H9 (cell line): ENCODE data around the gene C1orf198. TPM values are rescaled to one million over a fixed set of nuclear protein-coding genes. Genes with fewer than 3 reads are reported as not detected.

Experiments used
- DNase-seq: peaks from one replicate; pipeline ENCODE4 v3.0.0-alpha.2; 2017
- H2AFZ ChIP-seq: one replicate; pipeline ENCODE4 v1.6.1; 2013; ENCODE audit warnings: mild to moderate bottlenecking, low read length, control low read depth, moderate library complexity
- H2AK5ac ChIP-seq: 2 replicates; pipeline ENCODE4 v1.6.1; 2013; ENCODE audit warnings: low read length, control low read depth, mixed read lengths; ENCODE audit not compliant: insufficient read length
- H2BK120ac ChIP-seq: one replicate; pipeline ENCODE4 v1.6.1; 2013; ENCODE audit warnings: low read depth, mild to moderate bottlenecking, low read length, control low read depth, inconsistent platforms; ENCODE audit not compliant: poor library complexity, severe bottlenecking
- H2BK12ac ChIP-seq: 2 replicates; pipeline ENCODE4 v1.6.1; 2013; ENCODE audit warnings: low read length, control low read depth, mixed read lengths, low read depth; ENCODE audit not compliant: insufficient read length
- H2BK15ac ChIP-seq: 2 replicates; pipeline ENCODE4 v1.6.1; 2013; ENCODE audit warnings: low read depth, low read length, control low read depth
- H2BK20ac ChIP-seq: one replicate; pipeline ENCODE4 v1.6.1; 2013; ENCODE audit warnings: low read depth, mild to moderate bottlenecking, low read length, control low read depth, inconsistent platforms; ENCODE audit not compliant: poor library complexity, severe bottlenecking
- H2BK5ac ChIP-seq: 2 replicates; pipeline ENCODE4 v1.6.1; 2013; ENCODE audit warnings: low read length, control low read depth, mixed read lengths; ENCODE audit not compliant: insufficient read length
- H3K14ac ChIP-seq: 2 replicates; pipeline ENCODE4 v1.6.1; 2013; ENCODE audit warnings: low read length, control low read depth; ENCODE audit not compliant: insufficient read depth
- H3K18ac ChIP-seq: 2 replicates; pipeline ENCODE4 v1.6.1; 2013; ENCODE audit warnings: low read depth, mild to moderate bottlenecking, mixed read lengths, low read length, control low read depth; ENCODE audit not compliant: insufficient read length
- H3K23ac ChIP-seq: 2 replicates; pipeline ENCODE4 v1.6.1; 2013; ENCODE audit warnings: low read length, control low read depth, mixed read lengths, low read depth; ENCODE audit not compliant: insufficient read length
- H3K23me2 ChIP-seq: 2 replicates; pipeline ENCODE4 v1.6.1; 2013; ENCODE audit warnings: low read depth, mild to moderate bottlenecking, mixed read lengths, low read length, control low read depth; ENCODE audit not compliant: insufficient read length, poor library complexity, severe bottlenecking
- H3K27ac ChIP-seq: 2 replicates; pipeline ENCODE4 v1.5.1; 2013; ENCODE audit warnings: low read length, control low read depth, mixed read lengths, low read depth; ENCODE audit not compliant: insufficient read length
- H3K27me3 ChIP-seq: 2 replicates; pipeline ENCODE4 v1.6.1; 2013; ENCODE audit warnings: low read length, control low read depth, inconsistent platforms; ENCODE audit not compliant: insufficient read depth
- H3K4ac ChIP-seq: 2 replicates; pipeline ENCODE4 v1.6.1; 2013; ENCODE audit warnings: low read depth, mild to moderate bottlenecking, control low read depth, inconsistent platforms, low read length, moderate library complexity
- H3K4me1 ChIP-seq: 2 replicates; pipeline ENCODE4 v1.6.1; 2013; ENCODE audit warnings: low read length, control low read depth, inconsistent platforms; ENCODE audit not compliant: insufficient read depth
- H3K4me2 ChIP-seq: 2 replicates; pipeline ENCODE4 v1.6.1; 2013; ENCODE audit warnings: low read length, control low read depth, mixed read lengths; ENCODE audit not compliant: insufficient read length, insufficient read depth
- H3K56ac ChIP-seq: 2 replicates; pipeline ENCODE4 v1.6.1; 2013; ENCODE audit warnings: low read depth, mild to moderate bottlenecking, mixed read lengths, low read length, control low read depth; ENCODE audit not compliant: insufficient read length
- H3K79me1 ChIP-seq: 2 replicates; pipeline ENCODE4 v1.6.1; 2013; ENCODE audit warnings: low read depth, mild to moderate bottlenecking, moderate library complexity, low read length, control low read depth, inconsistent platforms; ENCODE audit not compliant: insufficient read depth, poor library complexity, severe bottlenecking
- H3K79me2 ChIP-seq: 2 replicates; pipeline ENCODE4 v1.6.1; 2013; ENCODE audit warnings: low read length, control low read depth, inconsistent platforms; ENCODE audit not compliant: insufficient read depth
- H3K9ac ChIP-seq: 2 replicates; pipeline ENCODE4 v1.6.1; 2013; ENCODE audit warnings: low read length, control low read depth, mixed read lengths; ENCODE audit not compliant: insufficient read length; ENCODE audit errors: extremely low read depth
- H3K9me3 ChIP-seq: one replicate; pipeline ENCODE4 v1.6.1; 2013; ENCODE audit warnings: low read depth, low read length, inconsistent platforms; ENCODE audit not compliant: control insufficient read depth
- H3T11ph ChIP-seq: one replicate; pipeline ENCODE4 v1.6.1; 2013; ENCODE audit warnings: mild to moderate bottlenecking, low read length, control low read depth, inconsistent platforms
- H4K20me1 ChIP-seq: one replicate; pipeline ENCODE4 v1.6.1; 2013; ENCODE audit not compliant: control insufficient read depth, insufficient read length, insufficient read depth
- H4K5ac ChIP-seq: 2 replicates; pipeline ENCODE4 v1.6.1; 2013; ENCODE audit warnings: low read depth, mild to moderate bottlenecking, mixed read lengths, low read length, control low read depth; ENCODE audit not compliant: insufficient read length
- H4K8ac ChIP-seq: replicated peaks from 2 replicates; pipeline ENCODE4 v1.6.1; 2013; ENCODE audit warnings: low read length, control low read depth, mixed read lengths, low read depth; ENCODE audit not compliant: insufficient read length
- H4K91ac ChIP-seq: 2 replicates; pipeline ENCODE4 v1.6.1; 2013; ENCODE audit warnings: low read depth, mild to moderate bottlenecking, moderate library complexity, mixed read lengths, low read length, control low read depth; ENCODE audit not compliant: insufficient read length
- H3K27ac Mint-ChIP-seq, 3 experiments: 2 replicates in 2 of 3; 3 replicates in 1 of 3; pipeline ENCODE4 v1.8.0; 2020 to 2021; ENCODE audit warnings: mixed read lengths in 3 of 3, mild to moderate bottlenecking in 1 of 3, moderate library complexity in 1 of 3
- H3K27me3 Mint-ChIP-seq: 2 replicates; pipeline ENCODE4 v1.8.0; 2021; ENCODE audit warnings: low read depth, mild to moderate bottlenecking, moderate library complexity, mixed read lengths
- H3K36me3 Mint-ChIP-seq, 3 experiments: 2 replicates in 2 of 3; 3 replicates in 1 of 3; pipeline ENCODE4 v1.8.0; 2020 to 2021; ENCODE audit warnings: low read depth in 3 of 3, mixed read lengths in 3 of 3; ENCODE audit not compliant: insufficient read depth in 1 of 3
- H3K4me1 Mint-ChIP-seq, 2 experiments: 2 replicates each; pipeline ENCODE4 v1.8.0; 2020; ENCODE audit warnings: mixed read lengths in 2 of 2
- H3K4me3 Mint-ChIP-seq, 2 experiments: 2 replicates in 1 of 2; 3 replicates in 1 of 2; pipeline ENCODE4 v1.8.0; 2020 to 2021; ENCODE audit warnings: mild to moderate bottlenecking in 2 of 2, mixed read lengths in 2 of 2, moderate library complexity in 1 of 2
- H3K9me3 Mint-ChIP-seq, 2 experiments: 2 replicates in 1 of 2; 3 replicates in 1 of 2; pipeline ENCODE4 v1.8.0; 2020; ENCODE audit warnings: mild to moderate bottlenecking in 2 of 2, mixed read lengths in 2 of 2, moderate library complexity in 1 of 2
- WGBS: extraction: QIAGEN DNeasy Blood & Tissue Kit; methylation state at CpG from one replicate; pipeline ENCODE4 v1.1.7; 2013; ENCODE audit warnings: missing lambda C conversion rate, low lambda C conversion rate, mixed read lengths; ENCODE audit not compliant: insufficient read length; ENCODE audit errors: extremely low coverage; 5-methylcytosine and 5-hydroxymethylcytosine counted together
- total RNA-seq: library from RNA; stranded (reverse); gene quantifications from 2 replicates; pipeline ENCODE4 v1.2.1, GENCODE V29; 2021
- TF ChIP-seq, protein P1 (sequence below): fragments of 200-600 bp; sonication (generic); conservative IDR thresholded peaks from 3 replicates; pipeline ENCODE4 v1.8.0; 2021; ENCODE audit warnings: antibody characterized with exemption, mild to moderate bottlenecking

Gene C1orf198
- total RNA-seq, 1 experiment from 2014 or later = 28.9 TPM

GRCh38 chr1:230852959-230853358 is 15.4 kb downstream of the C1orf198 start:
- no peak overlapping the region for H3K4me2 ChIP-seq
- no peak overlapping the region for H3K18ac ChIP-seq
- H4K8ac ChIP-seq = no peak overlapping the region
- no peak overlapping the region for H3K4me3 Mint-ChIP-seq
- peaks cover 35 to 41% (median 39%) of the 10 kb centered on the region in 3 experiments for H3K36me3 Mint-ChIP-seq
- H3K9ac ChIP-seq = no peak overlapping the region
- H3K4me1 ChIP-seq = peaks cover 3% of the 10 kb centered on the region; the same call in 1 of the 2 replicates
- H3K14ac ChIP-seq = no peak overlapping the region
- H3K9me3 ChIP-seq = no peaks in the 10 kb centered on the region
- H3K27me3 Mint-ChIP-seq = no peaks in the 10 kb centered on the region
- H3K27ac ChIP-seq = no peak overlapping the region
- no peak overlapping the region for H2BK120ac ChIP-seq
- H2AK5ac ChIP-seq = no peak overlapping the region
- H3K79me1 ChIP-seq = no peaks in the 10 kb centered on the region
- H3K9me3 Mint-ChIP-seq = peaks cover 0 to 3% of the 10 kb centered on the region in 2 experiments; a peak in 1 of 5 replicates
- H3K27me3 ChIP-seq = no peaks in the 10 kb centered on the region
- TF ChIP-seq, protein P1, sequence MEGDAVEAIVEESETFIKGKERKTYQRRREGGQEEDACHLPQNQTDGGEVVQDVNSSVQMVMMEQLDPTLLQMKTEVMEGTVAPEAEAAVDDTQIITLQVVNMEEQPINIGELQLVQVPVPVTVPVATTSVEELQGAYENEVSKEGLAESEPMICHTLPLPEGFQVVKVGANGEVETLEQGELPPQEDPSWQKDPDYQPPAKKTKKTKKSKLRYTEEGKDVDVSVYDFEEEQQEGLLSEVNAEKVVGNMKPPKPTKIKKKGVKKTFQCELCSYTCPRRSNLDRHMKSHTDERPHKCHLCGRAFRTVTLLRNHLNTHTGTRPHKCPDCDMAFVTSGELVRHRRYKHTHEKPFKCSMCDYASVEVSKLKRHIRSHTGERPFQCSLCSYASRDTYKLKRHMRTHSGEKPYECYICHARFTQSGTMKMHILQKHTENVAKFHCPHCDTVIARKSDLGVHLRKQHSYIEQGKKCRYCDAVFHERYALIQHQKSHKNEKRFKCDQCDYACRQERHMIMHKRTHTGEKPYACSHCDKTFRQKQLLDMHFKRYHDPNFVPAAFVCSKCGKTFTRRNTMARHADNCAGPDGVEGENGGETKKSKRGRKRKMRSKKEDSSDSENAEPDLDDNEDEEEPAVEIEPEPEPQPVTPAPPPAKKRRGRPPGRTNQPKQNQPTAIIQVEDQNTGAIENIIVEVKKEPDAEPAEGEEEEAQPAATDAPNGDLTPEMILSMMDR = no peak
- H4K91ac ChIP-seq = no peak overlapping the region
- no peak overlapping the region for H2BK20ac ChIP-seq
- no peak overlapping the region for H3K23ac ChIP-seq
- H3K79me2 ChIP-seq = no peaks in the 10 kb centered on the region
- H2BK15ac ChIP-seq = no peak overlapping the region
- no peak overlapping the region for H3T11ph ChIP-seq
- H3K23me2 ChIP-seq = no peaks in the 10 kb centered on the region
- DNase-seq = no peak
- H3K4me1 Mint-ChIP-seq = peaks cover 35 to 39% of the 10 kb centered on the region in 2 experiments
- no peak overlapping the region for H4K5ac ChIP-seq
- no peak overlapping the region for H2AFZ ChIP-seq
- no peak overlapping the region for H3K27ac Mint-ChIP-seq
- no peak overlapping the region for H3K56ac ChIP-seq
- no peaks in the 10 kb centered on the region for H4K20me1 ChIP-seq
- WGBS = no CpG with 5 or more reads among the region's 8 CpGs
- no peak overlapping the region for H2BK12ac ChIP-seq
- no peak overlapping the region for H3K4ac ChIP-seq
- no peak overlapping the region for H2BK5ac ChIP-seq
